Natural killer cell treated with Interleukin-12 subunit alpha and Interleukin-12 subunit beta and Interleukin-15 and Interleukin-18, amount 100 ng/mL, for 72 hours (primary cell): Measurements from ENCODE around the gene TLX2. TPM values are rescaled to one million over a fixed set of nuclear protein-coding genes. Genes with fewer than 3 reads are reported as not detected.
A peak's percentile ranks its signal among the peaks of the same experiment; 100 is the strongest.

Source experiments
- ATAC-seq, 2 donors: fragments of 150-1000 bp; cut with Tn5 transposase in 1 of 2; sonication (Bioruptor Pico), chemical (Tn5 transposase) in 1 of 2; 2 replicates each; pipeline ENCODE4 v1.10.0; 2021
- DNase-seq: peaks from one replicate; pipeline ENCODE4 v3.0.0; 2022; ENCODE audit warnings: low spot score
- H3K27ac Mint-ChIP-seq, 2 donors: 1 replicate in 1 of 2; 2 replicates in 1 of 2; pipeline ENCODE4 v1.8.0; 2022; ENCODE audit warnings: mixed read lengths in 2 of 2, mild to moderate bottlenecking in 1 of 2, moderate library complexity in 1 of 2
- H3K27me3 Mint-ChIP-seq, 2 donors: 1 replicate in 1 of 2; 2 replicates in 1 of 2; pipeline ENCODE4 v1.8.0; 2022; ENCODE audit warnings: mixed read lengths in 2 of 2
- H3K36me3 Mint-ChIP-seq: one replicate; pipeline ENCODE4 v1.8.0; 2022; ENCODE audit warnings: mixed read lengths
- H3K4me1 Mint-ChIP-seq, 2 donors: 1 replicate in 1 of 2; 2 replicates in 1 of 2; pipeline ENCODE4 v1.8.0; 2022; ENCODE audit warnings: low read depth in 2 of 2, mixed read lengths in 2 of 2, mild to moderate bottlenecking in 1 of 2
- H3K4me3 Mint-ChIP-seq: one replicate; pipeline ENCODE4 v1.8.0; 2022; ENCODE audit warnings: mixed read lengths
- H3K9me3 Mint-ChIP-seq: 2 replicates; pipeline ENCODE4 v1.8.0; 2022; ENCODE audit warnings: mixed read lengths
- total RNA-seq, 2 donors: library from RNA; stranded (reverse); gene quantifications; one replicate each; pipeline ENCODE4 v1.2.3, GENCODE V29; 2022

TLX2 gene
- total RNA-seq, 2 donors from 2014 or later = 0.12 to 0.95 TPM

DNA sequence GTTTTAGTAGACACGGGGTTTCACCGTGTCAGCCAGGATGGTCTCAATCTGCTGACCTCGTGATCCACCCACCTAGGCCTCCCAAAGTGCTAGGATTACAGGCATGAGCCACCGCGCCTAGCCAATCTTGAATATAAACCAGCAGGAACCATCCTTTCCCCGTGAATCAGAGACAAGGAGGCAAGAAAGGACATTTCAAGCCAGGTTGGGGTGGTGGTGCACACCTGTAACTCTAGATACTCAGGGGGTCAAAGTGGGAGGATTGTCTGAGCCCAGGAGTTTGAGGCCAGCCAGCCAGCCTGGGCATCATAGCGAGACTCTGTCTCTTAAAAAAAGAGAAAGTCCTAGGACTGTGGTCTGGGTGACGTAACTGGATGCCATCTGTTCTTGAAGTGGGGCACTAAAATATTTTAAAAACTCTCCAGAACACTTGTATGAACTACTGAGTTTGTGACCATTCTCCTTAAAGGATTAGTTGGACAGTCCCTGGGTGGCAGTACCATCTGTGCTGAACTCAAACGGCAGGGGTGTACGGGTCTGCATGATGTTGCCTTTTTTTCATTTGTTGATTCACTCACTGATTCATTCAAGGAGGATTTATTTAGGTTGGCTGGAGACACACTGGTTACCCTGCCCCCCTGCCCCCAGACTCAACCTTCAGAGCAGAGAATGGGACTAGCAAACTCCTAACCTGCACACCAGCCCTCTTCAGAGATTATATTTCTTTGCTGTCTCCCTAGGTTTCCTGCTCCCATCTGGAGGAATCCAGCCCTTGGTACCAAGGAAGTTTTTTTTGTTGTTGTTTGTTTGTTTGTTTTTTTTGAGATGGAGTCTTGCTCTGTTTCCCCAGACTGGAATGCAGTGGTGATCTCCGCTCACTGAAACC lies 2.9 kb upstream of the TLX2 start:
- Mint-ChIP-seq H3K27ac (no peak overlapping the region), H3K4me3 (no peak overlapping the region), H3K9me3 (no peaks in the 10 kb centered on the region), H3K4me1 (peaks cover 28 to 34% of the 10 kb centered on the region in 2 donors), H3K27me3 (peaks cover 20 to 36% of the 10 kb centered on the region in 2 donors), H3K36me3 (peaks cover 4% of the 10 kb centered on the region)
- DNase-seq (no peak), ATAC-seq (no peak)

DNA sequence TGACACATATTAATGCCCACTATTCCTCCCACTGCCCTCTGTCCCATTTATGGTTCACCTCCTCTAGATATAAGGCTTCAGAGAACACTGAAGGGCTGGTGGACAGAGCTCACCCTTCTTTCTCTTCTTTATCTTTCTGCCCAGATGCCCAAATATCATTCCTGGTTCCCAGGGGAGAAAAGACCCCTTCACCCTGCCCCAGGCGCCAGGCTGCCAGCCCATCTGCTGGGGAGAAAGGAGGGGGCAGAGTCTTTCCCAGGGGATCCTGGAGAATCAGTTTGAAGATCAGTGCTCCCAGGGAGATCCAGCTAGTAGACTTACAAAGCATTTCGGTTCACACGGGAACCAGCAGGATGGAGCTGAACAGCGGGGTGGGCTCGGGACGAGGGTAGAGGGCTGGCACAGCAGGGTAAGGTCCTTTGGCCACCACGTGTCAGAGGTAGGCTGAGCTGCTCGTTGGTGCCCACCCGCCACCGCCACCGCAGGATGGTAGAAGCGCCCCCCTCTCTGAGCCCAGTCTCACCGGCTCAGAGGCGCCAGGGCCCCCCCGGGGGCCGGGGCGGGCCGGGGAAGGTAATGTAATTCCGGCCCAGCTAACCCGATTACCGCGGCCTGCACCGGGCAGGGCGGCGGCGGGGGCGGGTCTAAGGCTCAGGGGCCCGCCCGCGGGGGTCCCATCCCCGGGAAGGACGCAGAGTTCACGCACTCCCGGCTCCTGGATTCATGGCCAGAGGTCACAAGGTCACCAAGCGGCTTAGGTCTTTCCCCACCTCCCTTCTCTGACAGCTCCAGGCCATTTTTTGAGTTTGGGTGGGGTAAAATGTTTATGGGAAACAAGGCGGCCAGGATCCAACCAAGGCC lies 1.3 kb upstream of the TLX2 start:
- H3K27ac Mint-ChIP-seq = no peak overlapping the region
- no peaks in the 10 kb centered on the region for H3K36me3 Mint-ChIP-seq
- H3K4me1 Mint-ChIP-seq = peaks cover 16 to 25% of the 10 kb centered on the region in 2 donors
- H3K27me3 Mint-ChIP-seq = peaks cover 33 to 53% of the 10 kb centered on the region in 2 donors
- H3K4me3 Mint-ChIP-seq = no peak overlapping the region
- DNase-seq = no peak
- H3K9me3 Mint-ChIP-seq = no peaks in the 10 kb centered on the region
- ATAC-seq = no peak

DNA sequence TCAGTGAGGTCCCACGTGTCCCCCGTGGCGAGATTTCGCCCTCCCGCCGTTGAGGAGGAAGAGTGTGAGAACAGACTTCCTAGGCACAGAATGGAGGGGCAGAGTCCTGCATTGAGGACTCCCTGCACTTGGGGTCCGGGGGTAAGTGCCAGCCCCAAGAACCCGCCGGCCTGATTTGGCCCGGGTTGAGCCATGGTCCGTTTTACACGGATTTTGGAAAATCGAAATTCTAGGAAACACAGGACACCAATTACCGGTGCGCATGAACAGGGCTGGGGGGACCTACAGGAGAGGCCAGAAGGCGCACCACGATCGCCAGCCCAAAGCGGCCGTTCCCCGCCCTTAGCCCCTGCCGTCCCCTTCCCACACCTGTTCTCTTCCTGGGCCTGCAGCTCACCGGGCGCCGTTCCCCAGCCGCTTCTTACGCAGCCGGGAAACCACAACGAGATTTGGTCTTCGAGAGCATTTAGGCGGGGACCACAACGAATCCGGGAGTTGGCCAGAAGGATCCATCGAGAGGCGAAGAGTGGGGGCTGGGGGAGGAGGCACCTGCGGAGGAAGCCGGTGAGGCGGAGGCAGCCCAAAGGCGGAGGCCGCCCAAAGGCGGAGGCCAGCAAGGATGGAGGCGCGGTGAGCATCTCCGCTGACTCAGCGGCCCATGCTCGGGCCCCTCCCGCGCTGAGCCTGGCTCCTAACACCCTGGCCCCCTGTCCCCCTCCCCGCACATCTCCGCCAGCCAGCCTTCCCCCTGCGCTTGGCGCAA lies 464 bp upstream of the TLX2 start:
- Mint-ChIP-seq H3K4me1 (peaks cover 7 to 17% of the 10 kb centered on the region in 2 donors), H3K36me3 (no peaks in the 10 kb centered on the region), H3K27me3 (peaks cover 37 to 61% of the 10 kb centered on the region in 2 donors), H3K4me3 (no peak overlapping the region), H3K27ac (no peak overlapping the region), H3K9me3 (no peaks in the 10 kb centered on the region)
- no peak for DNase-seq
- ATAC-seq = no peak

DNA sequence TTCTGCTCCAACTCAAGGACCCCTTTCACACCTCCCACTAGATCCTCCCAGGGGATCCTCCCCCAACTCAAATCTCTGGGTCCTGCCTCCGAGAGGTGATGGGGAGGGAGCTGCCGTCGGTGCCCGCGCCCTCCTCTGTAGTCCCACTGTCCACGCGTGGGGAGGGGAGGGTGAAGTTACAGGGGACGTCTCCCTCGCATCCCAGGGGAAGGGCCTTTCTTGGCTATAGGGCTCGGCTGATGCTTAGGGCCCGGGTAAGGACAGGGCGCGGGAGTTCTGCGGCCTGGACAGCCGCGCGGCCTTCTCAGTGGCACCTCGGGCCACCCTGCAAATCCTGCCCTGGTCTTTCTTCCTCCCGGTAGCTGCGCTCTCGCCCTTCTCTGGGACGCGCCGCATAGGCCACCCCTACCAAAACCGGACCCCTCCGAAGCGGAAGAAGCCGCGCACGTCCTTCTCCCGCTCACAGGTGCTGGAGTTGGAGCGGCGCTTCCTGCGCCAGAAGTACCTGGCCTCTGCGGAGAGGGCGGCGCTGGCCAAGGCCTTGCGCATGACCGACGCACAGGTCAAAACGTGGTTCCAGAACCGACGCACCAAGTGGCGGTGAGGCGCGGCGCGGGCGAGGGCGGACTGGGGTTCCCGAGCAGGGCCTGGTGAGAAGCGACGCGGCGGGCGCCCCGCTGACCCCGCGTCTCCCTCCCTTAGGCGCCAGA lies 1.2 kb downstream of the TLX2 start:
- Mint-ChIP-seq H3K9me3 (no peaks in the 10 kb centered on the region), H3K36me3 (no peaks in the 10 kb centered on the region), H3K4me1 (peaks cover 7 to 15% of the 10 kb centered on the region in 2 donors), H3K27me3 (peaks cover 42 to 65% of the 10 kb centered on the region in 2 donors), H3K27ac (no peak overlapping the region), H3K4me3 (peak overlapping the region; percentile 60)
- ATAC-seq = peak in 1 of 2 donors; percentile 35
- DNase-seq = no peak

DNA sequence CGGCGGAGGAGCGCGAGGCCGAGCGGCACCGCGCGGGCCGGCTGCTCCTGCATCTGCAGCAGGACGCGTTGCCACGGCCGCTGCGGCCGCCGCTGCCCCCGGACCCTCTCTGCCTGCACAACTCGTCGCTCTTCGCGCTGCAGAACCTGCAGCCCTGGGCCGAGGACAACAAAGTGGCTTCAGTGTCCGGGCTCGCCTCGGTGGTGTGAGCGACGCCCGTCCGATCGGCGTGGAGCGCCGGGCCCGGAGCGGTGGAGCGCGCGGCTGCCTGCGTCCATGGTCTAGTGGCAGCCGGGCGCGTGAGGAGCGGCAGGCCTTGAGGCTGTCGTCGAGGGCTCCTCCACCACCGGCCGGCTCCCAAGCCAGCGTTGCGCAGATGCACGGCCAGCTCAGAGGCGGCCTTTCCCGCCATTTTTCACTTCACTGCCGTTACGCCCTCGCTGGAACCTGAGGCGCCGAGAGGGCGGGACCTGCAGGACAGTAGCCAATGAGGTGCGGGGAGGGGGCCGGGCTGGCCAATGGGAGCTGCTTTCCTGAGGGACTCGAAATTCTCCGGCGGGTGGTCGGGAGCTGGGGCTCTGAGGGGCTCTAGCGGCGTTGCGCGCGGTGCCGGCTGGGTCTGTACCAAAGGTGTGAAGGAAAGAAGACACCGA lies 1.9 kb downstream of the TLX2 start:
- peak; percentile 80 for DNase-seq
- Mint-ChIP-seq H3K4me3 (peak overlapping the region; percentile 60), H3K27me3 (peaks cover 41 to 61% of the 10 kb centered on the region in 2 donors), H3K4me1 (peaks cover 7 to 12% of the 10 kb centered on the region in 2 donors), H3K9me3 (no peaks in the 10 kb centered on the region), H3K36me3 (no peaks in the 10 kb centered on the region), H3K27ac (peak overlapping the region in 1 of 2 donors; percentile 66)
- peak; percentile 81 to 91 for ATAC-seq

DNA sequence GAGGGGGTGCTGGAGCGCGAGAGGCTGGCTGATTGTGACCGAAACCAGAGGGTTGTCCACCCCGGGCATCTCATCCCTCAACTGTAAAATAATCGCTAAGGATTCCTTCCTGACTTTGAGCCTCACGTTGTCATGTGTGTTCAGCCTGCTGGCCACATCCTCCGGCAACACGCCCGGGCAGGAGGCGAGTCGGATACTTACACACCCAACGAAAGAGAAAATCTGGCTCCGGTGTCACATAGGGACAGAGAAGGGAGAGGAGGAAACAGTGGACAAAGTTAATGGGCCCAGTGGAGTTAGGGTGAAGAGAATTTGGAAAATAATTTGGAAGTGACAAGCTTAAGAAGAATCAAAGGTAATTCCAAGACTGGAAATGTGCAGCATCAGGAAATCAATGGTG lies 2.4 kb downstream of the TLX2 start:
- Mint-ChIP-seq H3K27ac (peak overlapping the region in 1 of 2 donors; percentile 66), H3K27me3 (peaks cover 43 to 55% of the 10 kb centered on the region in 2 donors), H3K4me1 (peaks cover 7 to 12% of the 10 kb centered on the region in 2 donors), H3K4me3 (peak overlapping the region; percentile 60), H3K36me3 (no peaks in the 10 kb centered on the region), H3K9me3 (no peaks in the 10 kb centered on the region)
- no peak for DNase-seq
- ATAC-seq = no peak

DNA sequence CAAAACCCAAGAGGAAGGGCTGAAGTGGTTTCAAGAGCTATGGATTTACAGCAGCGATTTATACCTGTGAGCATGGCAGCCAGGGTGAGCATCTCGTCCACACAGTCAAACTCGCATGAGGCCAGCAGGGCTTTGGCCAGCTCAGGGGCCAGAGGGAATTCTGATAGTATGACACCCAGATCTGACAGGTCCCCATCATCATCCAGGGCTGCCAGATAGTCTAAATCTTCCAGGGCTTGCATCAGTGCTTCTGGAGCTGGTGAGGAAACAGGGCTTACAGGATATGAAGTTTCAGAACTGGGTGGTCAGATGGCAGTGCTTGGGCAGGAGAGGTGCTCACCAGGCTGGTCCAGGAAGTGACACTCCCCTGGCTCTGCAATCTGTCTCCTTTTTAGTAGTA lies 8.3 kb downstream of the TLX2 start:
- Mint-ChIP-seq H3K4me3 (no peak overlapping the region), H3K27ac (no peak overlapping the region), H3K9me3 (no peaks in the 10 kb centered on the region), H3K4me1 (peaks cover 0 to 15% of the 10 kb centered on the region in 2 donors), H3K27me3 (peaks cover 23 to 30% of the 10 kb centered on the region in 2 donors), H3K36me3 (peaks cover 9% of the 10 kb centered on the region)
- no peak for ATAC-seq
- no peak for DNase-seq

DNA sequence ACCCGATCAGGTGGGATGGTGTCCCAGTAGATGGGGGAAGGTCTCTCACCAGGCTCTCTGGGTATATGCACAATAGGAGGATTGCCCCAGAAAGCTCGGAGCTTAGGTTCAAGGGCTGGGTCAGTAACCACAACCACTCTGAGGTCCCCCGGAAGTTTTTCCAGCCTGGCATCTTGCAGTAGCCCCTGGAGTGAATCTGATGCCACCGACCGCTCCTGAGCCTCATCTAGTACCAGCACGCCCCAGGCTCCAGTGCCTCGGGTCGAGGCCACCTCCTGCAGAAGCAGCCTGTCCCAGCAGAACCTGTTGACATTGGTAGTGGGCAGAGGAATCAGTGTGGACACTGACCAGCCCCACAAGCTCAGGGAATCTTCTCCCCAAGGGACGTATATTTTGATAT lies 9.8 kb downstream of the TLX2 start:
- H3K4me1 Mint-ChIP-seq = peaks cover 12 to 27% of the 10 kb centered on the region in 2 donors
- H3K4me3 Mint-ChIP-seq = no peak overlapping the region
- no peak overlapping the region for H3K27ac Mint-ChIP-seq
- peaks cover 21% of the 10 kb centered on the region for H3K36me3 Mint-ChIP-seq
- ATAC-seq = no peak
- H3K9me3 Mint-ChIP-seq = no peaks in the 10 kb centered on the region
- H3K27me3 Mint-ChIP-seq = peaks cover 12 to 16% of the 10 kb centered on the region in 2 donors
- no peak for DNase-seq

DNA sequence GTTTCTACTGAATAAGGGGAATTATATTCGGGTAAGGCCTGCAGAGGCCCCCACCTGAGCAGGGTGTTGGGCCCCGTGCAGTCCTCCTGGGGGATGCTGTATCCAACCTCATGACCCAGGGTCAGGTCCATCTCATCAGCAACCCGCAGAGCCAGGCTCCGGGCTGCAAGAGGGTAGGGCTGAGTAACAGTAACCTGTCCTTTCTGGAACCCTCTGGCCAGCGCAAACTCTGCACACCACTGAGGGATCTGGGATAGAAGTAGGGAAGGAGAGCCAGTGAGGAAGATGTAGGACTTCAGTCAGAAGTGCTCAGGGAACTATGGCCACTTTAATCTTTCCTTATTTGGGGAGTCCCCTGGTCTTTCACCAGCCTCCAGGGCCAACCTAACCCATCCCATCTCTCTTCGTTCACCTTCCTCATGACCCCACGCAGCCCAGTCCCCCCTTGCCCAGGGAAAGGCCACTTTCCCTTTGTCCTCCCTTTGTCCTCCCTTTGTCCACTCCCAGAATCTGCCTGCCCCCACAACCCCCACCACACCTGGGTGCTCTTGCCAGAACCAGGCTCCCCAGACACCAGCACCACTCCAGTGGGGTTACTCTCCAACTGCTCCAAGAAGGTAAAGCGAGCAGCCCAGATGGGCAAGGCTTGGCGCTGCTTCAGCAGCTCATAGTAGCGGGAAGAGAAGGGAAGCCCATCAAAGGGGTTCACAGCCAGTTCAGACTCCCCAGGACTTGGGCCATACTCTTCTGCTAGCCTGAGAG lies 10.9 kb downstream of the TLX2 start:
- Mint-ChIP-seq H3K27me3 (peaks cover 4 to 6% of the 10 kb centered on the region in 2 donors), H3K4me1 (peaks cover 15 to 28% of the 10 kb centered on the region in 2 donors), H3K4me3 (no peak overlapping the region), H3K36me3 (peaks cover 22% of the 10 kb centered on the region), H3K27ac (no peak overlapping the region), H3K9me3 (no peaks in the 10 kb centered on the region)
- no peak for DNase-seq
- ATAC-seq = no peak

DNA sequence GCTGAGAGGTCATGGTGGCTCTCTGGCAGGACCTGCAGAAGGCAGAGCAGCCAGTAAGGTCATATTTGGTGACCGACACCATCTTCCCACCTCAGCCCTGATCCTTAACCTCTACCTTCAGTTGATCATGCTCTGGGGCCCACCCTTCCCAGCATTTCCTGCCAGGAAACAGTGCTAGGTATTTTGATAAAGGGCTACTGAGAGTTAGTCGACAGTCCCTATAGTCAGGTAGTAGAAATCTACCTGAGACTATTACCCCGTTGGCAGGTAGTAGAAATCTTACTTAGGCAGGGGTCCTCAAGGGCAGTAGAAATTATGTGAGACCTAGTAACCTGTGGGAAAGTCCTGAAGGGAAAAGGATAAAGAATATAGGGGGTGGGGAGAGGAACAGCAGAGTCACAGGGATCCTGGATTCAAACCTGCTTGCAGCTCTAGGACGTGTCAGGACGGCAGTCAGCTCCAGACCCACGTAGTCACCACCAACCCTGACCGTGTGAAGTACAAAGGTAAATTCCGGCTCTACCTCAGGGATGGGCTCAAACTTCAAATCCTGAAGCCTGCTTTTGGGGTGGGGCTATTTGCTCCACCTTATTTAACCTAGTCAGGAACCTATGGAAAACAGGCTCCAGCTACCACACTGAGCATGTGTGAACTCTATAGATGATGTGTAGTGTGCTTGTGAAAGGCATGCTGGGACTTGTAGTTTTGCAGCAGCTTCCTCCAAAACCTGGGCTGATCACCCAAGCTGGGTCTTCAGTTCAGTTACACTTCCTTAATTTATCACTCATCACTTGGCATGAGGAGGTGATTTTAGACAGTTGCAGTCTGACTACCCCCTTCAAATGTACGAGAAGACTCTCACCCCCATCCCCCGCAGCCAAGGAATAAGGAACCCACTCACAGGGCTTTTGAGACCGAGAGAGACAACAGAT lies 11.7 kb downstream of the TLX2 start, which contains the start of gene DQX1:
Gene DQX1, minus strand, starts transcription at position 515 of the 932 bp plus-strand sequence. Its CDS starts 502 bp downstream, at position 13.
- no peak for DNase-seq
- Mint-ChIP-seq H3K27me3 (peaks cover 0 to 3% of the 10 kb centered on the region in 2 donors), H3K9me3 (no peaks in the 10 kb centered on the region), H3K4me1 (peaks cover 21 to 32% of the 10 kb centered on the region in 2 donors), H3K4me3 (peak within 1 kb of the TSS; percentile 91), H3K36me3 (peaks cover 22% of the 10 kb centered on the region), H3K27ac (peak within 1 kb of the TSS in 1 of 2 donors; percentile 57)
- no peak for ATAC-seq

DNA sequence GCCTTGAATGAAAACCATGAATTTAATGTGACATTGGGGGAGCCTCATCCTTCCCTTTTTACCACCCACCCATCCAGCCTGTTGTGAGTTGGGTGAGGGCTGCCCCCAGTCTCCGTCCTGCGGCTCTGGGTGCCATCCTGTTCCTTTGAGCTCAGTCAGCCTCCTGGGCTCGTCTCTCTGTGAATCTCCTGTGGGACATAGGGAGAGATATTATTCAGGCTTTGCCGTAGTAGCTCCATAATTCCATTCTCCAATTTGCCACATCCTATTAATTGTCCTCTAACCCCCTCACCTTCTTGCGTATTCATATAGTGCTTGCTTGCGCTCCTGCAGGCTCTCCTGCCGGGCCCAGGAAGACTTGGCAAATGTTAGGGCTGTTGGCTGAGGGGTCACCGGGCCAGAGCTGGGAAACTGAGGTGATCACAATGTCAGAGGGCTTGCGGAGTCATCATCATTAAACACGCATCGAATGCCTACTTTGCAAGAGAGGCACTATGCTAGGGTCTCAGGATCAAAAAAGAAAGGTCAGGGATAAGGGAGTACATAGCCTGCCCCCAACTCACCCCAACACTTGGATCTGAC lies 12.5 kb downstream of the TLX2 start:
- Mint-ChIP-seq H3K9me3 (no peaks in the 10 kb centered on the region), H3K4me1 (peaks cover 29 to 39% of the 10 kb centered on the region in 2 donors), H3K4me3 (peak overlapping the region; percentile 91), H3K27me3 (no peaks in the 10 kb centered on the region), H3K27ac (peak overlapping the region in 1 of 2 donors; percentile 57), H3K36me3 (peaks cover 22% of the 10 kb centered on the region)
- ATAC-seq (no peak), DNase-seq (no peak)
